GM12874 (cell line): ENCODE measurements around the gene VGLL4.

ENCODE experiments used
- CTCF ChIP-seq: IDR thresholded peaks from 2 replicates; pipeline ENCODE4 v1.5.1; 2011; ENCODE audit warnings: low read depth, mild to moderate bottlenecking, control low read depth, low read length, moderate library complexity; ENCODE audit not compliant: insufficient read depth

Gene VGLL4

GRCh38 chr3:11660242-11660641, 16.5 kb upstream of the VGLL4 start:
- TF ChIP-seq CTCF = no peak

GRCh38 chr3:11658180-11658579, 14.5 kb upstream of the VGLL4 start:
- no peak for TF ChIP-seq CTCF

- TF ChIP-seq CTCF = peak; percentile 27; the same call in 1 of the 2 replicates
These were observed 11.6 kb upstream of the VGLL4 start for GRCh38 chr3:11655196-11655928.

- TF ChIP-seq CTCF = no peak
These were observed 10.5 kb upstream of the VGLL4 start for GRCh38 chr3:11654166-11654565.

- no peak for TF ChIP-seq CTCF
These were observed 9.8 kb upstream of the VGLL4 start for GRCh38 chr3:11653298-11654055.

- no peak for TF ChIP-seq CTCF
These were observed 8.2 kb upstream of the VGLL4 start for GRCh38 chr3:11651900-11652299.

GRCh38 chr3:11651477-11651876, 7.8 kb upstream of the VGLL4 start:
- no peak for TF ChIP-seq CTCF
